Measurements from ENCODE around the gene USP47. TPM values are rescaled to one million over a fixed set of nuclear protein-coding genes. Genes with fewer than 3 reads are reported as not detected.

The USP47 gene
- polyA plus RNA-seq, 1 experiment = 35.0 TPM

- TF ChIP-seq CTCF (IDR thresholded peaks at IDR 0.05; ENCODE audit: low read depth, low read length) = no peak
- Histone ChIP-seq H3K27ac (ENCODE audit: low read depth, low read length) (no peak overlapping the region), H3K27me3 (ENCODE audit: control insufficient read depth, insufficient read depth, low read length) (no peaks in the 10 kb centered on the region), H3K4me3 (ENCODE audit: low read depth, low read length) (no peak overlapping the region), H3K9me3 (ENCODE audit: control insufficient read depth, insufficient read depth, low read length) (peaks cover 4% of the 10 kb centered on the region; the same call in 1 of the 2 replicates)
- CTCF ChIA-PET = interaction anchor here (0.7 to 1.3 kb wide), 3 partner anchors 30 to 175 kb away, joined by 3 to 4 read pairs (median 3); no protein-coding TSS in a partner anchor
- DNase-seq (ENCODE audit: low read depth, low spot score) = no peak
- POLR2A ChIA-PET = interaction anchor here (0.6 kb wide), 1 partner anchor 18 kb away, joined by 3 read pairs; no protein-coding TSS in a partner anchor
These were observed 119.7 kb downstream of the USP47 start for GRCh38 chr11:11961399-11962028.

- no peak for TF ChIP-seq CTCF (IDR thresholded peaks at IDR 0.05; ENCODE audit: low read depth, low read length)
- Histone ChIP-seq H3K4me3 (ENCODE audit: low read depth, low read length) (no peak overlapping the region), H3K9me3 (ENCODE audit: control insufficient read depth, insufficient read depth, low read length) (peaks cover 4% of the 10 kb centered on the region), H3K27me3 (ENCODE audit: control insufficient read depth, insufficient read depth, low read length) (no peaks in the 10 kb centered on the region), H3K27ac (ENCODE audit: low read depth, low read length) (no peak overlapping the region)
- DNase-seq (ENCODE audit: low read depth, low spot score) = no peak
- ChIA-PET POLR2A (no interaction called here), CTCF (no interaction called here)
These were observed 121.3 kb downstream of the USP47 start for GRCh38 chr11:11963067-11963466.

GRCh38 chr11:11963842-11964773, 122.3 kb downstream of the USP47 start:
- H3K27ac ChIP-seq (ENCODE audit: low read depth, low read length) = no peak overlapping the region
- CTCF ChIA-PET = no interaction called here
- no peak overlapping the region for H3K4me3 ChIP-seq (ENCODE audit: low read depth, low read length)
- H3K9me3 ChIP-seq (ENCODE audit: control insufficient read depth, insufficient read depth, low read length) = peaks cover 4% of the 10 kb centered on the region
- TF ChIP-seq CTCF (IDR thresholded peaks at IDR 0.05; ENCODE audit: low read depth, low read length) = no peak
- POLR2A ChIA-PET = no interaction called here
- no peaks in the 10 kb centered on the region for H3K27me3 ChIP-seq (ENCODE audit: control insufficient read depth, insufficient read depth, low read length)
- no peak for DNase-seq (ENCODE audit: low read depth, low spot score)

GRCh38 chr11:11964774-11965150, 123.0 kb downstream of the USP47 start:
- Histone ChIP-seq H3K27me3 (ENCODE audit: control insufficient read depth, insufficient read depth, low read length) (no peaks in the 10 kb centered on the region), H3K4me3 (ENCODE audit: low read depth, low read length) (no peak overlapping the region), H3K27ac (ENCODE audit: low read depth, low read length) (no peak overlapping the region), H3K9me3 (ENCODE audit: control insufficient read depth, insufficient read depth, low read length) (peaks cover 4% of the 10 kb centered on the region)
- no peak for DNase-seq (ENCODE audit: low read depth, low spot score)
- TF ChIP-seq CTCF (IDR thresholded peaks at IDR 0.05; ENCODE audit: low read depth, low read length) = no peak
- ChIA-PET POLR2A (no interaction called here), CTCF (no interaction called here)

- POLR2A ChIA-PET = no interaction called here
- Histone ChIP-seq H3K27ac (ENCODE audit: low read depth, low read length) (no peak overlapping the region), H3K27me3 (ENCODE audit: control insufficient read depth, insufficient read depth, low read length) (no peaks in the 10 kb centered on the region), H3K9me3 (ENCODE audit: control insufficient read depth, insufficient read depth, low read length) (peaks cover 4% of the 10 kb centered on the region), H3K4me3 (ENCODE audit: low read depth, low read length) (no peak overlapping the region)
- TF ChIP-seq CTCF (IDR thresholded peaks at IDR 0.05; ENCODE audit: low read depth, low read length) = no peak
- CTCF ChIA-PET = interaction anchor here (0.6 kb wide), 1 partner anchor 365 kb away, joined by 3 read pairs; no protein-coding TSS in a partner anchor
- DNase-seq (ENCODE audit: low read depth, low spot score) = no peak
These were observed 123.4 kb downstream of the USP47 start for GRCh38 chr11:11965192-11965591.

All from AG04450 (cell line).